Astrocyte (in vitro differentiated cells and primary cell): ENCODE data around the gene IDH1. TPM values are rescaled to one million over a fixed set of nuclear protein-coding genes. Genes with fewer than 3 reads are reported as not detected.
"Not testable (repeated sequence)": the region's sequence is repeated elsewhere in the genome, so short reads cannot be mapped to it uniquely, and the experiment has no call there.

ENCODE experiments used
- DNase-seq: peaks from one replicate; pipeline ENCODE4 v3.0.0-alpha.2; 2010; ENCODE audit warnings: low read depth
- FAIRE-seq: peaks from 2 replicates; lab custom pipeline; 2011; peaks lifted over from hg19 to GRCh38; lab: Jason Lieb, UNC
- H2AFZ ChIP-seq: 2 replicates; pipeline ENCODE4 v1.6.0; 2012; ENCODE audit warnings: low read depth, low read length, inconsistent platforms
- H3K27ac ChIP-seq: 2 replicates; pipeline ENCODE4 v1.5.1; 2011; ENCODE audit warnings: low read depth, low read length, inconsistent platforms
- H3K27me3 ChIP-seq: 2 replicates; pipeline ENCODE4 v1.6.0; 2011; ENCODE audit warnings: low read length, inconsistent platforms; ENCODE audit not compliant: insufficient read depth
- H3K36me3 ChIP-seq: 2 replicates; pipeline ENCODE4 v1.5.1; 2011; ENCODE audit warnings: low read length, inconsistent platforms; ENCODE audit not compliant: insufficient read depth
- H3K4me1 ChIP-seq: 2 replicates; pipeline ENCODE4 v1.5.1; 2011; ENCODE audit warnings: low read length, inconsistent platforms; ENCODE audit not compliant: insufficient read depth
- H3K4me2 ChIP-seq: 2 replicates; pipeline ENCODE4 v1.6.0; 2012; ENCODE audit warnings: low read length, inconsistent platforms
- H3K4me3 ChIP-seq: 2 replicates; pipeline ENCODE4 v1.5.1; 2011; ENCODE audit warnings: low read depth, mild to moderate bottlenecking, low read length, inconsistent platforms; ENCODE audit not compliant: insufficient read depth
- H3K79me2 ChIP-seq: 2 replicates; pipeline ENCODE4 v1.6.0; 2012; ENCODE audit warnings: mild to moderate bottlenecking, low read length, inconsistent platforms; ENCODE audit not compliant: insufficient read depth
- H3K9ac ChIP-seq: 2 replicates; pipeline ENCODE4 v1.6.0; 2012; ENCODE audit warnings: mild to moderate bottlenecking, low read length, inconsistent platforms
- H3K9me3 ChIP-seq: 2 replicates; pipeline ENCODE4 v1.5.1; 2012; ENCODE audit warnings: low read depth, mild to moderate bottlenecking, low read length, inconsistent platforms; ENCODE audit not compliant: insufficient read depth
- H4K20me1 ChIP-seq: 2 replicates; pipeline ENCODE4 v1.6.0; 2012; ENCODE audit warnings: low read length, inconsistent platforms; ENCODE audit not compliant: insufficient read depth
- H3K27ac Mint-ChIP-seq: one replicate; pipeline ENCODE4 v1.8.0; 2021; ENCODE audit warnings: mild to moderate bottlenecking, mixed read lengths; ENCODE audit not compliant: unreplicated experiment
- H3K27me3 Mint-ChIP-seq: one replicate; pipeline ENCODE4 v1.8.0; 2021; ENCODE audit warnings: low read depth, mixed read lengths; ENCODE audit not compliant: unreplicated experiment
- H3K36me3 Mint-ChIP-seq: one replicate; pipeline ENCODE4 v1.8.0; 2021; ENCODE audit warnings: low read depth, mixed read lengths; ENCODE audit not compliant: unreplicated experiment
- H3K4me1 Mint-ChIP-seq: one replicate; pipeline ENCODE4 v1.8.0; 2021; ENCODE audit warnings: low read depth, mixed read lengths; ENCODE audit not compliant: unreplicated experiment
- H3K4me3 Mint-ChIP-seq: one replicate; pipeline ENCODE4 v1.8.0; 2021; ENCODE audit warnings: mild to moderate bottlenecking, moderate library complexity, mixed read lengths; ENCODE audit not compliant: unreplicated experiment
- H3K9me3 Mint-ChIP-seq: one replicate; pipeline ENCODE4 v1.8.0; 2021; ENCODE audit warnings: mild to moderate bottlenecking, mixed read lengths; ENCODE audit not compliant: unreplicated experiment
- CTCF ChIP-seq: IDR thresholded peaks from 2 replicates; pipeline ENCODE4 v1.5.1; 2011; ENCODE audit warnings: low read depth, mild to moderate bottlenecking, inconsistent platforms, low read length, moderate library complexity; ENCODE audit not compliant: insufficient read depth
- EZH2 ChIP-seq: IDR thresholded peaks from 2 replicates; pipeline ENCODE4 v1.6.1; 2012; ENCODE audit warnings: mild to moderate bottlenecking, low read length, inconsistent platforms; ENCODE audit not compliant: insufficient read depth
- total RNA-seq: library from RNA; stranded (reverse); gene quantifications from 2 replicates; pipeline ENCODE4 v1.2.1, GENCODE V29; 2021

Gene IDH1
- total RNA-seq, 1 donor from 2014 or later: 181 TPM

GRCh38 chr2:208269091-208269490 lies 14.2 kb upstream of the IDH1 start:
- no peak for FAIRE-seq
- Mint-ChIP-seq H3K4me1 (peaks cover 6% of the 10 kb centered on the region), H3K9me3 (no peaks in the 10 kb centered on the region), H3K4me3 (no peak overlapping the region), H3K27me3 (no peaks in the 10 kb centered on the region), H3K36me3 (peaks cover 3% of the 10 kb centered on the region), H3K27ac (no peak overlapping the region)
- Histone ChIP-seq H4K20me1 (peaks cover 35% of the 10 kb centered on the region), H3K9ac (no peak overlapping the region), H3K27me3 (no peaks in the 10 kb centered on the region), H2AFZ (no peak overlapping the region), H3K4me1 (peaks cover 14% of the 10 kb centered on the region), H3K27ac (no peak overlapping the region), H3K4me3 (no peak overlapping the region), H3K4me2 (no peak overlapping the region), H3K79me2 (peaks cover 48% of the 10 kb centered on the region), H3K36me3 (peaks cover 18% of the 10 kb centered on the region), H3K9me3 (no peaks in the 10 kb centered on the region)
- TF ChIP-seq CTCF: no peak
- TF ChIP-seq EZH2: no peak
- no peak for DNase-seq

- DNase-seq (no peak), FAIRE-seq (no peak)
- Histone ChIP-seq H3K79me2 (peaks cover 48% of the 10 kb centered on the region), H4K20me1 (peaks cover 31% of the 10 kb centered on the region), H3K27me3 (no peaks in the 10 kb centered on the region), H3K4me2 (peak overlapping the region; percentile 92), H2AFZ (no peak overlapping the region), H3K9me3 (no peaks in the 10 kb centered on the region), H3K36me3 (peaks cover 11% of the 10 kb centered on the region), H3K4me3 (no peak overlapping the region), H3K27ac (no peak overlapping the region), H3K4me1 (peaks cover 14% of the 10 kb centered on the region), H3K9ac (peak overlapping the region; percentile 93)
- Mint-ChIP-seq H3K27ac (no peak overlapping the region), H3K9me3 (no peaks in the 10 kb centered on the region), H3K27me3 (no peaks in the 10 kb centered on the region), H3K4me3 (peak overlapping the region; percentile 95), H3K4me1 (peaks cover 6% of the 10 kb centered on the region), H3K36me3 (peaks cover 3% of the 10 kb centered on the region)
- TF ChIP-seq EZH2 (no peak), CTCF (no peak)
These were observed 13.5 kb upstream of the IDH1 start for GRCh38 chr2:208268156-208268952.

- H3K79me2 ChIP-seq: peaks cover 48% of the 10 kb centered on the region
- not testable (repeated sequence) for H3K27me3 Mint-ChIP-seq, H3K9me3 Mint-ChIP-seq, H3K4me1 Mint-ChIP-seq, DNase-seq, H3K36me3 Mint-ChIP-seq, FAIRE-seq, H2AFZ ChIP-seq, H3K27me3 ChIP-seq, H3K9me3 ChIP-seq, H3K27ac ChIP-seq
- peaks cover 14% of the 10 kb centered on the region for H3K4me1 ChIP-seq
- H4K20me1 ChIP-seq: peaks cover 31% of the 10 kb centered on the region
- H3K4me3 ChIP-seq: peak overlapping the region; percentile 96
- Mint-ChIP-seq H3K27ac (peak overlapping the region; percentile 91), H3K4me3 (peak overlapping the region; percentile 95)
- peak overlapping the region; percentile 93 for H3K9ac ChIP-seq
- H3K36me3 ChIP-seq: peaks cover 10% of the 10 kb centered on the region
- peak overlapping the region; percentile 92 for H3K4me2 ChIP-seq
These were observed 12.7 kb upstream of the IDH1 start for GRCh38 chr2:208267526-208267925.
